ENCODE measurements around the gene RBPJ.

GRCh38 chr4:26344901-26345564, 24.2 kb downstream of the RBPJ start:
- TF ChIP-seq CTCF (IDR thresholded peaks at IDR 0.05) (no peak), EZH2 (IDR thresholded peaks at IDR 0.05) (no peak)
